GM21576 (cell line): ENCODE results near the gene CD84.
"Not testable (repeated sequence)": the region's sequence is repeated elsewhere in the genome, so short reads cannot be mapped to it uniquely, and the experiment has no call there.

Experiments
- ATAC-seq: cut with Tn5 transposase; IDR thresholded peaks from one replicate; pipeline ENCODE4 v1.9.1; 2021; ENCODE audit warnings: mild to moderate bottlenecking, moderate library complexity; ENCODE audit not compliant: unreplicated experiment

The CD84 gene

DNA sequence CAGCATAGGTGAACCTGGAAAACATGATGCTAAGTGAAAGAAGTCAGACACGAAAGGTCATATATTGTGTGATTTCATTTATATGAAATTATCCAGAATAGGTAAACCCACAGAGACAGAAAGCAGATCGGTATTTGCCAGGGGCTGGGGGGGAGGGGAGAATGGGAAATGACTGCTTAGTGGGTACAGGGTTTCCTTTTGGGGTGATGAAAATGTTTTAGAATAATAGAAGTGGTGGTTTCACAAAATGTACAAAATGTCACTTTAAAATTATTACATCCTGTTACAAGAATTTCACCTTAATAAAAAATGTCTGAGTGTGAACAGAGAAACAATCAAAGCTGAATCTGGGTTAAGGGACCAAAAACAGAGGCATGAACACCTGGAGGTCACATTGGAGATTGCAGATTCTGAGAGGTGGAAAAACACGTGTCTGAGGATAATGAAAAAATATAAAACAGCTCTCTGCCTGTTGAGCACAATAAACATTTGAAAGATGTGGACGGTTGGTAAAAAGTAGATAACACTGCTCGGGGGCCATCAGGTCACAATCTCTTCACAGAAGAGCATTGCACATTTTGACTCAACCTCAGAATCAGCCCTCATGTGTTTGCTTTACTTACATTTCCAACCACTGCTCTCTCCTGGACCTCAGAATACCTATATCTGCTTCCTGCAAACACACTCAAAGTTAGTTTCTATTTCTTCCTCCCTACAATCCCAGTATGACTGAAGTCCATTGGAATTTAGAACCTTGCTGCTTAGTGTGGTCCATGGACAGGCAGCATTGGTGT, 59.5 kb downstream of the CD84 start:
- no peak for ATAC-seq

DNA sequence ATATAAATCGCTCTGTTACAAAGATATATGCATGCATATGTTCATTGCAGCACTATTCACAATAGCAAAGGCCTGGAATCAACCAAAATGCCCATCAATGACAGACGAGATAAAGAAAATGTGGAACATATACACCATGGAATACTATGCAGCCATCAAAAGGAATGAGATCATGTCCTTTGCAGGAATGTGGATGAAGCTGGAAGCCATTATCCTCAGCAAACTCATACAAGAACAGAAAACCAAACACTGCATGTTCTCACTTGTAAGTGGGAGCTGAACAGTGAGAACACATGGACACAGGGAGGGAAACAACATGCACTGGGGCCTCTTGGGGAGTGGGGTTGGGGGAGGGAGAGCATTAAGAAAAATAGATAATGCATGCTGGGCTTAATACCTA, 61.8 kb downstream of the CD84 start:
- ATAC-seq: not testable (repeated sequence)

DNA sequence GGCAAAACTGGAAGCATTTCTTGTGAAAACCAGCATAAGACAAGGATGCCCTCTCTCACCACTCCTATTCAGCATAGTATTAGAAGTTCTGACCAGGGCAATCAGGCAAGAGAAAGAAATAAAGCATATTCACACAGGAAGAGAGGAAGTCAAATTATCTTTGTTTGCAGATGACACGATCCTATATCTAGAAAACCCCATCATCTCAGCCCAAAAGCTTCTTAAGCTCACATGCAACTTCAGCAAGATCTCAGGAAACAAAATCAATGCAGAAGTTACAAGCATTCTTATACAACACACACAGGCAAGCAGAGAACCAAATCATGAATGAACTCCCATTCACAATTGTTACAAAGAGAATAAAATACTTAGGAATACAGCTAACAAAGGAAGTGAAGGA, 63.4 kb downstream of the CD84 start:
- not testable (repeated sequence) for ATAC-seq

- no peak for ATAC-seq
Observed at GRCh38 chr1:160504651-160505050, 74.6 kb downstream of the CD84 start.

DNA sequence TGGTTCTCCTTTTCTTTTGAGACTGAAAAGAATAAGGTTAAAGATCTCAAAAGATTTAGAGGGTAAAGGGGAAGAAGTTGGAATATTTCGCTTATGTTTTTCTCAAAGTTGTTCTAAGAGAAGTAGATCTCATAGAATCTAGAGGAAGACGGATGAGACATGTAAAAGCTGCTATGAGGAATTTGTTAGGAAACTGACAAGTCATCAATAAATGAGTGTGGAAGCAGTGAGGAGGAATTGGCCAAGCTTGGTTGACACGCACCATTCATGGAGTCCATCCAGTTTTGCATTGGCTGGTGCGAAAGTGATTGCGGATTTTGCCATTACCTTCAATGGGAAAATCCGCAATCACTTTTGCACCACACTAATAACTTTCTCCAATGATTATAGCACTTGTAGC, 76.2 kb downstream of the CD84 start:
- ATAC-seq: no peak

- ATAC-seq: no peak
Observed at GRCh38 chr1:160500321-160500990, 78.8 kb downstream of the CD84 start.

DNA sequence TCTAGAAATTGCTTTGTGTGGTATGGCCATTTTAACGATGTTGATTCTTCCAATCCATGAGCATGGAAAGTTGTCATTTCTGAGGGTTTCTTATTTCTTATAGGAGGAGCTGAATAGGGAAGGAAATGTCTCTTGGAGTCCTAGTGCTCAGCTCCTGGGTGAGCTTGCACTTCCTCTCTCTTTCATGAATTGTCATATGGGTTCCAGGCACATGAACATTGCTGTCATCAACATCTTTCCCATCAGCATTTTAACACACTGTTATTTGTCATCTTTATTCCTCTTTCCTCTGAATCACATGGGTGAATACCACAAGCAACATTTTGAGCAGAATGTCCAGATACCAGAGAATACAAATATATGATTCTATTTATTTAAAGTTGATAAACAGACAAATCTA, 79.7 kb downstream of the CD84 start:
- no peak for ATAC-seq

DNA sequence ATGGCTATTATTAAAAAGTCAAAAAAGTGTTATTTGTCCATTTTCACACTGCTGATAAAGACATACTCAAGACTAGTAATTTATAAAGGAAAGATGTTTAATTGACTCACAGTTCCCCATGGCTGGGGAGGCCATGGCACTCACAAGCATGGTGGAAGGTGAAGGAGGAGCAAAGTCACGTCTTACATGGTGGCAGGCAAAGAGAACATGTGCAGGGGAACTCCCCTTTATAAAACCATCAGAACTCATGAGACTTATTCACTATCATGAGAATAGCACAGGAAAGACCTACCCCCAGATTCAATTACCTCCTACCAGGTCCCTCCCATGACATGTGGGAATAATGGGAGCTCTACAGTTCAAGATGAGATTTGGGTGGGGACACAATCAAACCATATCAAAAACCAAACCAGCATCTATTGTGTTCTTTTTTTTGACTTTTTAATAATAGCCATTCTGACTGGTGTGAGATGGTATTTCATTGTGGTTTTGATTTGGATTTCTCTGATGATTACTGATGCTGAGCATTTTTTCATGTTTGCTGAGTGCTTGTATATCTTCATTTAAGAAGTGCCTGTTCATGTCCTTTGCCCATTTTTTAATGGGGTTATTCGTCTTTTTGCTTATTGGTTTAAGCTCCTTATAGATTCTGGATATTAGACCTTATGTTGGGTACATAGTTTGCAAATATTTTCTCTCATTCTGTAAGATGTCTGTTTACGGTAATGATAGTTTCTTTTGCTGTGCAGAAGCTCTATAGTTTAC, 80.8 kb downstream of the CD84 start:
- ATAC-seq: not testable (repeated sequence)

DNA sequence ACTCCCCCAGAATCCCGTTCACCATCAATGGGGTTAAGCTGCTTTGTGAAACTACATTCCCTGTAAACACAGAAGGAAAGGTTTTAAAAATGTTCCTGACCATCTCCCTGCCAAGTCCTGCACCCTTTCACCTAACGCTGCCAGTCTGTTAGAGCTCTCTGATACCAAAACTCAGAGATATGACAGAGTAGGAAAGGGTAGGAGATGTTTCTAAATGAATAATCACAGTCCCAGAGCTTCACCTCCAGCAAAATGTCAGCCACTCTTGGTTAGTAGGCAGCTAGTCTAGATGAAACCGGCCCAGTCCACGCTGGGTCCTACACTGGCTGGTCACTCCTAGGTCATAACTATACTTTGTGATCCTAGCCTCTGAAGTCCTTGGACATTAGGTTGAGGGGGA, 83.0 kb downstream of the CD84 start:
- ATAC-seq: no peak

GRCh38 chr1:160494620-160495019, 84.7 kb downstream of the CD84 start:
- ATAC-seq: no peak

DNA sequence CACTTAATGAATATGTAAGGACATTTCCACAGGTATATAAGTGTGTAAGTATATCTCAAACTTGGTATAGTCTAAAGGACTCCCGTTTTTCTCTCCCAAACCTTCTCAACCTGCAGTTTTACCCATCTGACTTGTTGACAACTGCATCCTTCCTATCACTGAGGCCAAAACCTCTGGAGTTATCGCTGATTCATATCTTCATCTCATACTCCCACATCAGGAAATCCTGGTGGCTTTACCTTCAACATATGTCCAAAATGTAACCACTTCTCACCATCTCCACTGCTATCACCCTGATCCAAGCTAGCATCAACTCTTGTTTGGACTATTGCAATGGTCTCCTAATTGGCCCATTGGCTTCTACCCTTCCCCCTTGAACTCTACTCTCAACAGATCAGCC, 86.7 kb downstream of the CD84 start:
- no peak for ATAC-seq

- ATAC-seq: no peak
Observed at GRCh38 chr1:160491981-160492380, 87.3 kb downstream of the CD84 start.
